A549 (cell line): ENCODE data around the gene LSM14B.

Experiments
- CBX2 ChIP-seq: fragments of 200-600 bp; sonication (generic); IDR thresholded peaks from 2 replicates; pipeline ENCODE4 v1.6.1; 2016; ENCODE audit warnings: low read depth, mild to moderate bottlenecking, borderline replicate concordance
- CTCF ChIP-seq: fragments of >200 bp; sonication (Bioruptor Twin); formaldehyde crosslinking; IDR thresholded peaks from 3 replicates; pipeline ENCODE4 v1.5.1; 2016
- EP300 ChIP-seq, 2 experiments: fragments of >200 bp; sonication (Bioruptor Twin); formaldehyde crosslinking; IDR thresholded peaks; 2 replicates in 1 of 2; 3 replicates in 1 of 2; pipeline ENCODE4 v1.6.1; 2016 to 2017
- MAFK ChIP-seq: fragments of 450-650 bp; IDR thresholded peaks from 2 replicates; pipeline ENCODE4 v1.6.1; 2014; ENCODE audit not compliant: partially characterized antibody
- POLR2A ChIP-seq: IDR thresholded peaks from 2 replicates; pipeline ENCODE4 v1.6.1; 2012; ENCODE audit warnings: mild to moderate bottlenecking, low read length
- RAD21 ChIP-seq, 2 experiments: fragments of >200 bp in 1 of 2; sonication (Bioruptor Twin) in 1 of 2; formaldehyde crosslinking in 1 of 2; IDR thresholded peaks in 1 of 2; conservative IDR thresholded peaks in 1 of 2; 2 replicates in 1 of 2; 3 replicates in 1 of 2; pipeline ENCODE4 v1.6.1; 2012 to 2018; ENCODE audit warnings: inconsistent platforms in 1 of 2
- RARB ChIP-seq: fragments of 250-450 bp; sonication (Bioruptor Pico); IDR thresholded peaks from 2 replicates; pipeline ENCODE4 v1.8.0; 2021; ENCODE audit warnings: mild to moderate bottlenecking, moderate library complexity
- TF ChIP-seq, protein P1 (sequence below): fragments of >200 bp; sonication (Bioruptor Twin); formaldehyde crosslinking; IDR thresholded peaks from 3 replicates; pipeline ENCODE4 v1.6.1; 2016
- TF ChIP-seq, protein P2 (sequence below): fragments of 250-450 bp; sonication (Bioruptor Pico); IDR thresholded peaks from 2 replicates; pipeline ENCODE4 v1.5.0; 2021; ENCODE audit warnings: mild to moderate bottlenecking, moderate library complexity, borderline replicate concordance

- TF ChIP-seq CTCF (no peak), RARB (CRISPR knock-in tag) (no peak), RAD21 (conservative IDR thresholded peaks at IDR 0.05 in 1 of 2, IDR thresholded peaks at IDR 0.05 in 1 of 2) (no peak), CBX2 (no peak), EP300 (IDR thresholded peaks at IDR 0.05) (no peak), MAFK (no peak), POLR2A (no peak)
- TF ChIP-seq, protein P1, sequence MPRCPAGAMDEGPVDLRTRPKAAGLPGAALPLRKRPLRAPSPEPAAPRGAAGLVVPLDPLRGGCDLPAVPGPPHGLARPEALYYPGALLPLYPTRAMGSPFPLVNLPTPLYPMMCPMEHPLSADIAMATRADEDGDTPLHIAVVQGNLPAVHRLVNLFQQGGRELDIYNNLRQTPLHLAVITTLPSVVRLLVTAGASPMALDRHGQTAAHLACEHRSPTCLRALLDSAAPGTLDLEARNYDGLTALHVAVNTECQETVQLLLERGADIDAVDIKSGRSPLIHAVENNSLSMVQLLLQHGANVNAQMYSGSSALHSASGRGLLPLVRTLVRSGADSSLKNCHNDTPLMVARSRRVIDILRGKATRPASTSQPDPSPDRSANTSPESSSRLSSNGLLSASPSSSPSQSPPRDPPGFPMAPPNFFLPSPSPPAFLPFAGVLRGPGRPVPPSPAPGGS: no peak
- TF ChIP-seq, protein P2, sequence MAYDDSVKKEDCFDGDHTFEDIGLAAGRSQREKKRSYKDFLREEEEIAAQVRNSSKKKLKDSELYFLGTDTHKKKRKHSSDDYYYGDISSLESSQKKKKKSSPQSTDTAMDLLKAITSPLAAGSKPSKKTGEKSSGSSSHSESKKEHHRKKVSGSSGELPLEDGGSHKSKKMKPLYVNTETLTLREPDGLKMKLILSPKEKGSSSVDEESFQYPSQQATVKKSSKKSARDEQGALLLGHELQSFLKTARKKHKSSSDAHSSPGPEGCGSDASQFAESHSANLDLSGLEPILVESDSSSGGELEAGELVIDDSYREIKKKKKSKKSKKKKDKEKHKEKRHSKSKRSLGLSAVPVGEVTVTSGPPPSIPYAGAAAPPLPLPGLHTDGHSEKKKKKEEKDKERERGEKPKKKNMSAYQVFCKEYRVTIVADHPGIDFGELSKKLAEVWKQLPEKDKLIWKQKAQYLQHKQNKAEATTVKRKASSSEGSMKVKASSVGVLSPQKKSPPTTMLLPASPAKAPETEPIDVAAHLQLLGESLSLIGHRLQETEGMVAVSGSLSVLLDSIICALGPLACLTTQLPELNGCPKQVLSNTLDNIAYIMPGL (CRISPR knock-in tag): no peak
These were observed 37.6 kb downstream of the LSM14B start for GRCh38 chr20:62159839-62160238.
